SW 1271 (cell line): ENCODE data around the gene PDIA6.
A peak's percentile ranks its signal among the peaks of the same experiment; 100 is the strongest.
"Not testable (repeated sequence)": the region's sequence is repeated elsewhere in the genome, so short reads cannot be mapped to it uniquely, and the experiment has no call there.

ENCODE experiments used
- DNase-seq, 2 experiments: peaks; one replicate each; lab custom pipeline; 2025; lab: John Stamatoyannopoulos, UW

The PDIA6 gene

DNA sequence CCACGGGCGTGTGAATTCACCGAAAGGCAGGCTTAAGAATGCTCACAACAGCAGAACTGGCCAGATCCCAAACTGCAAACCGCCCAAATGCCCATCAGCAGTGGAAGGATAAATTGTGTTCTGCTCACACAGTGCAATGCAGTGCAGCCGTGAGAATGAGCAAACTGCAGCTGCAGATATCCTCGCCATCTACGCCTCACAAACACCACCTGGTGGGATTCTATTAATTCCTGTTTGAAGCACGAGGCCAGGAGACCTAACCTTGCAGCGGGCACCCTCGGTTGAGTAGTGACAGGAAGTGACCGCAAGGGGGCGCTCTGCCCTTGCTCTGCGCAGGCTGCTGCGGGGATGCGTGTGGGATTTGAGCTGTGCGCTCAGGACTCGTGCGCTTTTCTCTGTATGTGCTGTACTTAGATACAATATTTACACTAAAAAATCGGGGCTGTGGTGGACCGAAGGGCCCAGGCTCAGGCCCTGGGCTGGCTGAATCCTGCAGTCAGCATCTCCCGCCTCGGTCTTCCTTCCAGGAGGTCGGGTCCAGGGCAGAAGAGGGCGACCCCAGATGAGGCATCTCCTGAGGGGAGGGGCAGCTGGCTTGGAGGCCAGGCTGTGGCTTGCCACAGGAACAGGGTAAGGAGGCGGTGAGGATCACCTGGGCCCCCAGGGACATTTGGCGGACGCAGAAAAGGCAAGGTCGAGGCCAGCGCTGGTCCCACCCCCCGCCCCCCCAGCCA is 19.8 kb upstream of the PDIA6 start:
- DNase-seq, result peak; percentile 12 to 74

DNA sequence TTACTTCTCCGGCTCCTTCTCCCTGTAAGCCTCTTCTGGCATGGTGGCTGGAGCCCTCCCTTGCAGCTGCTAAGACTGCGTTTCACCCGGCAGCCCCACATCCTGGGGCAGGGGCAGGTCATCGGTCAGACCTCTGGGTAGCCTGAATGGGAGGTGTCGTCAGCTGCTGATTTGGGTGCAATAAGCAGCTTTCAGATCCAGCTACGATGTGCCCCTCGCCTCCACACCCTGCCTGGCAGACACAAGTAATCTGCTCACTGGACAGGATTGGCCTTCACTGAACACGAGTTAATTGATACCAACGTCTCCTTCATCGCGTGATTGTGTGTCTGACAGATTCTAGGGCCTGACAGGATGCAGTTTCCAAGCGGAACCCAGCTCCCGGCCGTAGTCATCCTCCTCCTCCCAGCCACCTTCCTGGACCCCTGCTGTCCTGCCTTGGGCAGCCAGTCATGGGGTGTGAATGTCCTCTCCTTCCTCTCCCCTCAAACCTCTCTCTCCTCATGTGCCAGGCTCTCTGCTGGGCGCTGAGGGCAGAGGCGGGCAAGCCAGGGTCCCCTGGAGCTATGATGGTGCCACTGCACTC is 18.9 kb upstream of the PDIA6 start:
- no peak for DNase-seq

DNA sequence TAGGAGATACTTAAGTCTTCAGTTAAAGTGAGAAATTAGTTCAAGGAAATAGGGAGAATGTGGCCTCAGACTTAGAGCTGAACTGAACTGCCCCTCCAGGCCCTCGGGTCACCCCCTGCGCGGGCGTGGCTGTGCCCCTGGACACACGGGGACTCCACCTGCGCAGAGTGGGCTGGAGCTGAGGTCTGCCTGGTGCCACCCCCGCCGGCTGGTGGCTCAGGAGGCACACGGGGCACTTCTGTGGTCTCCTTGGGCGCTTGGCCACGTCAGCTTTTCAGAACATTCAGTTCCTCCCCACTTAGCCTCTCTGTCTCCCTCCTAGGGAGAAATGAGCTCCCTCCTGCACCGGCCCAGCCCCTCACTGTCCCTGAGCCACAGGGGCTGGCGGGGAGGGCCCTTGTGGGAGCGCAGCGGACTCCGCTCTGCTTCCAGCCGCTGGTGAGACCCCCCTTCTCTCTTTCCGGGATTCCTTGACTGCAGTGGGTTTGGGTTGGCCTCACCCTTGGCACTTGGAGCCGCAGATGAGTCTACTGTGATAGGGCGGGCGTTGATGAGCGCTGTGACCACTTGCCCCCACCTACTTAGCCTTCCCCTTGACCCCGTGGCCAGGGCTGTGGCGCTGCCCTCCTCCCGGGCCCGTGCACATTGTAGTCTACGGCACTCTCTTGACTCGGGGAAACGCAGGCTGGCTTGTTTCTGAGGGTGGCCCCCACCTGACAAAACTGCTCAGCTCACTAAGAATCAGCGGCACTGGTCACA is 18.2 kb upstream of the PDIA6 start:
- no peak for DNase-seq

DNA sequence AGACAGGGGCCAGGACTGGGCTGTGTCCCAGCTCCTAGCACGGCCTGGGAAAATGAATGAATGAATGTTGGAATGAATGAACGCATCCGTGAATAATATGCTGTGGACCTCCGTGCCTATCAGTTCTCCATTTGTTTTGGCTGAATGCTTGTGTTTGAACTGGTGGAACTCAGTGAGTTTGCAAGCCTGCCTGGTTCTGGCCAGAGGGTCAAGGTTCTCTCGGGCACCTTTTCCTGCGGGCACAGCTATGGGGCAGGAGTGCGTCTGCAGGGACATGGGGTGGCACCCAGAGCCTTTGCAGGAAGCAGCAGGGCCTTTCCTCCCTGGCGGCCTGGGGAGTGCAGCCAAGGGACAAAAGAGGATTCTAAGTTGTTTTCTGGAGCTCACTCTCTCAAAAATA is 17.6 kb upstream of the PDIA6 start:
- no peak for DNase-seq

DNA sequence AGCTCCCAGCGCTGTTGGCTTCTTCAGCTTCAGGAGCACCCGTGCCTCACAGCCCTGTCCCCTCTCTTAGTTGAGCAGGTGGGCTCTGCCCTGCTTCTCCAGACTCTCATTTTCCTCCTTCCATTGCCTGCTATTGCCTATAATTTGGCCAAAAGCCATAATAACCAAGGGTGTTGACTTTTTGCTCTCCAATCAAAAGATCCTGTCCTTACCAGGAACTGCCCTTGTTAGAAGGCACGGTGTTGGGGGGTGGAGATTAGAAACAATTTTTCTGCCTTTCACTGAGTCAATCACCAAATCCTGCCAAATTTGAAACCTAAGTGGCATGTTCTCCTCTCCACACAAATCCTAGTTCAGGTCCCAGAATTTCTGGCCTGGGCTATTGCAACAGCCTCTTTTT is 16.7 kb upstream of the PDIA6 start:
- no peak for DNase-seq

DNA sequence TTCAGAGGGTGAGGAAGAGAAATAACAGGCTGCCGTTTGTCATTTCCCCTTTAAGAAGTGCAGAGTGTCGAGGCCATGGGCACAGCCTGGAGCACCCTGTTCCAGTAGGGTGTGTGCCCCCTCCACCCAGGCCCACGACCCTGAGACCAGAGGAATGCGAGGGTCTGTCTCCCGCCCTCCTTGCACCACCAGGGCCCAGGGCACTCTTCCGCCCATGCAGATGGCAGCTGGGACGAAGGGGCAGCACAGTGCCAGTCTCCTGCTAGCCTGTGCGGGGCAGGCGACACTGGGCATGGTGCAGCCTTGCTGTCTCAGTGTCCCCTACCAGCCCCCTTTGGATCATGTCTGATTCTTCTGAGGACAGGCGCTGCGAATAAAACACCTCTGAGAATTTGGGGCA is 15.8 kb upstream of the PDIA6 start:
- DNase-seq, result no peak

DNA sequence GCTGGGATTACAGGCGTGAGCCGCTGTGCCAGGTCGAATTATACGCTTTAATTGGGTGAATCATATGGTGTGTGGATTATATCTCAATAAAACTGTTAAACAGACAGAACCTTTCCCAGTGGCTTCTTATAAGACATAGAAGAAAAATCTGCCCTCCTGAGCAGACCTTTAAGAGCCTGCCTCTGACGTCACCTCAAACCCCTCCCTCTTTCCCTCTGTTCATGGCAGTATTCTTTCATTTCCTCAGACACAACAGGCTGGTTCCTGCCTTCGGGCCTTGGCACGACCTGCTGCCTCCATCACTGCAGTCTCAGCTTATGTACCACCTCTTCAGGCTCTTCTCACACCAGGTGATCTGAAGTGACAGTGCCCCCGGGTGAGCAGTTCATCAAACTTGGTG is 14.0 kb upstream of the PDIA6 start:
- no peak for DNase-seq

DNA sequence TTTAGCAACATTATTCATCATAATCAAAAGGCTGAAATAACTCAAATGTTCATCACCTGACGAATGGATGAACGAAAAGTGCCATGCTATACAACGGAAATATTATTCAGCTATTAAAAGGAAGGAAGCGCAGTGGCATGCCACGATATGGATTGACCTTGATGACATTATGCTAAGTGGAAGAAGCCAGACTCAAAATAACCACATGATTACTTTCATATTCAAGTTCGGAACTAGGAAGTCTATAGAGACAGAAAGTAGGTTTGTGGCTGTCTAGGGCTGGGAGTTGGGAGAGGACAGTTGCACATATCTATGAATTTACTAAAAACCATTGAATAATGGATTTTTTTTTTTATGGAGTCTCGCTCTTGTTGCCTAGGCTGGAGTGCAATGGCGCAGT is 13.4 kb upstream of the PDIA6 start:
- DNase-seq, result no peak

DNA sequence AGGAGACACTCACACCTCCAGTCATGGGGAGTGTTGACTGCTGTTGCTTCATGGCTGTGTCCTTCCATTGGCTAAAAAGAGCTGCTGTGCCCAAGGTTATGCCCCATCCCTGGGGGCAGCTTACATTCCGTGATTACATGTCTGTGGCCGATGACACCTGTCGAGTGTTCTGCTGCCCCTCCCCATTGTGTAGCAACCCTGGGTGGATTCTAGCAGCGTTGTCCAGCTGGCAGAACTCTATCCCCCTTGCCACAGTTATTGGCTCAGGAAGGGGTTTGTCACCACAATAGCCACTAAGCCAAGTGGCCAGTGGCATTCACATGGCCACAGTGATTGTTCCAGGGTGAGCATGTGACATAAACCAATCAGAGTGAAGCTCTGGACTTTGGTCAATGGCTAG is 11.6 kb upstream of the PDIA6 start:
- DNase-seq, result no peak

DNA sequence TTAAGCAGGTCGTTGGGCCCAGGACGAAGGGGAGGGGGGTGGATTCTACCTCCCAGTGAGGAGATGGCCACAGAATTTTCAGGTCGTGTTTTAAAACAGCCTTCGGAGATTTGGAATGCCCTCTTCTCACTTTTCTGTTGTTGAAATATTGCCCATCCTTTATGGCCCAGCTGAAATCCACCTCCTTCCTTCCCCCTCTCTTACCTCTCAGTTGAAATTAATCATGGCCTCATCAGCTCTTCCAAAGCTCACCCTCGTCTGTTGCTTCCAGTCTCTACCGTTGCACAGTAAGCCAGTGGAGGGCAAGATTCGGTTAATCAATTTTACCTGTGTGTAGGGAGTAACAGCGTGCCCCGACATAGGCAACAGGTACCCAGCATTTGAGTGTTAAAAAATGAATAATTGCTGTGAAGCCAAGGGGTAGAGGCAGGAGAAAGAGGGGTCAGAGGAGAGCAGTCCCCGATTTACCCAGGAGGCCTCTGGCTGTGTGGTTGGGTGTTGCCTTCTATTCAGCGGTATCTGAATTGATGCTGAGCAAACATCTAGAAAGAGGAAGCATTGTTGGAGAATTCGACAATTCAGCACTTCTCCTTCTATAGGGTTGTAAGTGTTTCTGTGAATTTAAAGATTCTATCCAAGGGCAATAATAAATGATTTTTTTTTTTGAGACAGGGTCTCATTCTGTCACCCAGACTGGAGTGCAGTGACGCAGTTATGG is 8.6 kb upstream of the PDIA6 start:
- DNase-seq, result no peak

DNA sequence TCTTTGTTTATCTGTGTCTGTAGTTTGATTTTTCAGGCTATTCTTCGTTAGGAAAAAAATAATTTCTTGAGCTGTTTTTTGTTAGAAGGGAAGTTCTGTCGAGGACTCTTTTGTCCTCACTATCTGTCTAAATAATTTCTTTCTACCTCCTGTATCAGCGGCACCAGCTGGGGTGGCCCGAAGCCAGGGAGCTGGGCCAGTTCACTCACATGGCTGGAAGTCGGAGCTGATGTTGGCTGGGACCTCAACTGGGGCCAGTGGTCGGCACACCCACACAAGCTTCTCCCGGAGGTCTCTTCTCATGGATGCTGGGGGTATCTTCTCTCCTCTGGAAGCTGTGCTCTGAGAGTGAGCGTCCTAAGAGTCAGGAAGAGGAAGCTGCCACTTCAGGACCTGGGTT is 8.0 kb upstream of the PDIA6 start:
- DNase-seq, result no peak

DNA sequence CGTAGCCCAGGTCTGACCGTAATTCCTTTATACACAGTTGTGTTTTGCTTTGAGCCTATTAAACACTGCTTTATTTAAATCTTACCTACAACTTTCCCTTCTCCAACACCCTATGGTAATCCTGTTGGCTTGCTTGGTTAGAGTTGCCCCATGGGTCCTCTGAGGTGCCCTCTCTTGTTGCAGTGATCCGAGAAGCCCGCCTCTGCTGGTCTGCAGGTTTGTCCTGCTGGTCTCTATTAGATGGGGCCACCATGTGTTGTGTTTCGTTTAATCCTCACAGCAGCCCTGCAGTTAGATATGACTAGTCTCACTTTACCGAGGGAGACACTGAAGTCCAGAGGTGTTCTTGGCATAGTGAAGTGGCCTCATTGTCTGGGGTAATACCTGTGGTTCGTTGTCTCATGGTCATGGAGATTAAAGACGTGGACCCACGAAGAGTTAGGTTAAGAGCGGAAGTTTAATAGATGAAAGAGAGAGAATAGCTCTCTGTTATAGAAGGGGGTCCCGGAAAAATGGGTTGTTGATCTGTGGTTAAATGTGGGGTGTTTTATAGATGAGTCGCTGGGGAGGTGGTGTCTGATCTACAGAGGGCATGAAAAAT is 7.2 kb upstream of the PDIA6 start:
- no peak for DNase-seq

DNA sequence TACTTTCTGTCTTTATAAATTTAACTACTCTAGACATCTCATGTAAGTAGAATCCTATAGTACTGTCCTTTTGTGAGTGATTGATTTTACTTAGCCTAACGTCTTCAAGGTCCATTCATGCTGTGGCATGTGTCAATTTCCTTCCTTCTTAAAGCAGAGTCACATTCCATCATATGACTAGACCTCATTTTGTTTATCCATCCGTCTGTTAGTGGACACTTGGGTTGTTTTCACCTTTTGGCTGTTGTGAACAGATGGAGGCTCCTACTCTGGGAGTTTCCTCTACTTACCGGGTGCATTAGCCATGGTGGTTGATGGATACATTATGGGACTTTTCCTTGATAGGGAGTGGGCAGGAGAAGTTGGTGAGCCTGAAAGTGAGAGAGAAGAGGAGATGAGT is 6.4 kb upstream of the PDIA6 start:
- DNase-seq, result no peak

DNA sequence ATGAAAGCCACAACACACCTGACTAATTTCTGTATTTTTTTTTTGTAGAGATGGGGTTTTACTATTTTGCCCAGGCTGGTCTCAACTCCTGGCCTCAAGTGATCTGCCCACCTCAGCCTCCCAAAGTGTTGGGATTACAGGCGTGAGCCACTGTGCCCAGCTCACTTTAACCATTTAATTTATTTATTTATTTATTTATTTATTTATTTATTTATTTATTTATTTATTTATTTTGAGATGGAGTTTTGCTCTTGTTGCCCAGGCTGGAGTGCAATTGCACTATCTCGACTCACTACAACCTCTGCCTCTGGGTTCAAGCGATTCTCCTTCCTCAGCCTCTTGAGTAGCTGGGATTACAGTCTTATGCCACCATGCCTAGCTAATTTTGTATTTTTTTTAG is 5.7 kb upstream of the PDIA6 start:
- not testable (repeated sequence) for DNase-seq

DNA sequence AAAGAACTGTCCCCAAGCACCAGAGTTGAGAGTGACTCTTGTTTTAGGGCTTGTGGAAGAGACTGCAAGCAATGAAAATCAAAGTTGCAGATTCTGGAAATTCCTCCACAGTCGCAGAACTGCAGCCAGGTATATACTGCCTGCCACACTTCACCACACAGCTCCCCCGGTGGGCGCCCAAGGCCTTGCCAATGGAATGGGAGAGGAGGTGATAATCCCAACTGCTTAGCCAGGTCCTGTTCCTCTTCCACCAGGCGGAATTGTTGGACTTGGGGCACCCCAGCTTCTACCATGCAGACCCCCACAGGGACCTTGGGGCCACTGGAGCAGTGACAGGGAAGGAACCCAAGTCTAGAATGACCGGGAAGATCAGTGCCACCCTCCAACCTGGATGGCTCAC is 4.8 kb upstream of the PDIA6 start:
- DNase-seq, result peak in 1 of 2 experiments; percentile 30

DNA sequence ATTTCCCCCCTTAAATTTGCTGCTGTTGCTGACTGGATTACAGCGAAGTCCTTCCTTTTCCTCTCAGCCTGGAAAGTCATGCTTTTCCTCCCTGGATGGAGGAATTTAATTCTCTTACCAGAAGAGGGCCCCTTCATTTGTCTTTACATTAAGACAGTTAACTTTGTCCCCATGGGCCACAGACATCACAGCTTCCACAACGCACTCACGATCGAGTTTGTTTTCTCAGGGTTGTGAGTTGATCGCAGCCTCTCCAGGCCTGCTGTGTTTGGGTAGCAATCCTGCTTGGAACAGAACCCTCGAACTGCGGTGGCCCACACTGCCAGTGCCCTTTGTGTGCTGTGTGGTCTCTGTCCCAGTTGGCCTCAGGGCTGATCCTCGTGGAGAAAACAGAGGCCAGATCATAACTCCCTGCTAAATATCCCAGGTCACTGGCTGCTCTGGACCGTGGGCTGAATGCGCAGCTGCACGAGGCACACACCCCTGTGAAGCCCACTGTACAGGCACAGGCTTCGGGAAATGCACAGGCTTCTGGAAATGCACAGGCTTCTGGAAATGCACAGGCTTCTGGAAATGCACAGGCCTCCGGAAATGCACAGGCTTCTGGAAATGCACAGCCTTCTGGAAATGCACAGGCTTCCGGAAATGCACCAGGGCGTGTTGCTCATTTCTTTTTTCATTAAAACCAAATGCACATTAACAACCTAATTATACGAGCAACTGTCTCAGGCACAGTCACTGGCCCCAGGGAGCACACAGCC is 2.2 kb upstream of the PDIA6 start:
- DNase-seq, result no peak

DNA sequence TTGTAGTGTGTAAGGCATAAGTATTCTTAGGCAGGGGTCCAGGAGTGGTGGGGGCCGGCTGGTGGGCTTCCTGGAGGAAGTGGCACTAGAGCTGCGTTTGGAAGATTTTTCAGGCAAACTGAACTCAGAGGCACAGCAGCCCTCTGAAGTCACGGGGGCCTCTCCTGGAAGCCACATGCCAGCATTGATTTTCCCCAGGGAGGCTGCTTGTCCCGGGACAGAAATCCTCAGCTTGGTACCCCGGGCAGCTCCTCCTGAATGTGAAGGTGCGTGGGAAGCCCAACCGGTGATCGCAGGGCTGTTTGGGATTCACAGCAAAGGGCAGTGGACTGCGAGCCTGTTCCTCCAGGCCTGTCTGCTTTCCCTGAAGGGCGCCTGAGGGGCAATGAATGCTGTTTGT is 1.6 kb upstream of the PDIA6 start:
- DNase-seq, result no peak

DNA sequence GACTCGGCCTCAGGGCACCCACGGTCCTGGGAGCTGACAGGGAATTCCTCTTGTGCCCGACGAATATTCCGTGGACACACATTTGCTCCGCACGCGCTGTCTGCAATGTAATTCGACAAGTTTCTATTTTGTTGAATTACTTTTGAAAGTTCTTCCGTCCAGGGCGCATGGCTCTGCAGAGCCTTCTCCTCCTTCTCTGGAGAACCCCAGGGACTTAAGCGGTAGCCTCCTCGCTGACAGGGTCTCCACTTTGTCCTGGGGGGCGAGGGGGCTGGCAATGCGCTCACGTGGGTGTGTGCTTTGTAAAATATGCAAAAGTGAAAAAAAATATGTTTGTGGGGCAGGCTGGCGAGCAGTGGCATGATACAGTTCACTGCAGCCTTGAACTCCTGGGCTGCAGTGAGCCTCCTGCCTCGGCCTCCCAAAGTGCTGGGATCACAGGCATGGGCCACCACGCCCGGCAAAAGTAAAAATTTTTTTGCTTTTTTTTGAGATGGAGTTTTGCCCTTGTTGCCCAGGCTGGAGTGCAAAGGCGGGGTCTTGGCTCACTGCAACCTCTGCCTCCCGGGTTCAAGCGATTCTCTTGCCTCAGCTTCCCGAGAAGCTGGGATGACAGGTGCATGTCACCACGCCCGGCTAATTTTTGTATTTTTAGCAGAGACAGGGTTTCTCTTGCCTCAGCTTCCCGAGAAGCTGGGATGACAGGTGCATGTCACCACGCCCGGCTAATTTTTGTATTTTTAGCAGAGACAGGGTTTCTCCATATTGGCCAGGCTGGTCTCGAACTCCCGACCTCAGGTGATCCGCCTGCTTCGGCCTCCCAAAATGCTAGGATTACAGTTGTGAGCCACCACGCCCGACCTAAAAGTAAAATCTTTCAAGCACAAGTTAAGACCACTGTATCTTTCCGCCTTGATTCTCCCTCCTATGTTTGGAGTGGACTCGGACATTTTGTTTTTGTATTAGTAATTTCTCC is 866 bp upstream of the PDIA6 start:
- peak in 1 of 2 experiments; percentile 64 for DNase-seq

DNA sequence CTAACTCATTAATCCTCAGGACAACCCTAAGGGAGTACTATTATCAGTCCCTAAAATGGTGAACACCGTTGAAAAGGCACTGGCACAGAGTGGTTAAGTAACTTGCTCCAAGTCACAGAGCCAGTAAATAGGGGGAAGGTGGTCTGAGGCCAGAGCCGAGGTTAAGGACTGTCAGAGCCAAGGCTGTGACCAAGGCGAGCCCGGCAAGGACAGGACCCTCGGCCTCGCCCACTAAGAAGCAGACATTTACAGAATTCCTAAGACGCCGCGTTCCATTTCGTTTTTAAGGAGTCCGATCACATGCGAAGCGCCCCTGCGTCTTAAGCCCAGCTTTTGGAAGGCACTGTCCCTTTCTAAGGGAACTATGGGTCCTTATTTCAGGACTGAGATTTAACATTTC is 1.1 kb downstream of the PDIA6 start:
- no peak for DNase-seq
